HUES64 (cell line): ENCODE data around the gene TPST1.
"Not testable (repeated sequence)": the region's sequence is repeated elsewhere in the genome, so short reads cannot be mapped to it uniquely, and the experiment has no call there.

Experiments used
- H3K27ac ChIP-seq: 2 replicates; pipeline ENCODE4 v1.7.0; 2013; ENCODE audit warnings: low read depth, low read length, inconsistent platforms
- H3K27me3 ChIP-seq: 2 replicates; pipeline ENCODE4 v1.6.1; 2013; ENCODE audit warnings: mild to moderate bottlenecking, low read length; ENCODE audit not compliant: insufficient read depth
- H3K36me3 ChIP-seq: 2 replicates; pipeline ENCODE4 v1.6.1; 2013; ENCODE audit warnings: mild to moderate bottlenecking, low read length; ENCODE audit not compliant: insufficient read depth
- H3K4me1 ChIP-seq: 2 replicates; pipeline ENCODE4 v1.6.1; 2013; ENCODE audit warnings: mild to moderate bottlenecking, low read length, moderate library complexity; ENCODE audit not compliant: insufficient read depth
- H3K4me3 ChIP-seq: 2 replicates; pipeline ENCODE4 v1.5.1; 2013; ENCODE audit warnings: mild to moderate bottlenecking, low read length, moderate library complexity
- H3K9ac ChIP-seq: 2 replicates; pipeline ENCODE4 v1.6.1; 2013; ENCODE audit warnings: mild to moderate bottlenecking, low read depth, low read length
- H3K9me3 ChIP-seq: 2 replicates; pipeline ENCODE4 v1.6.1; 2013; ENCODE audit warnings: low read depth, low read length; ENCODE audit not compliant: insufficient read depth
- WGBS: fragments of 150-250, 120-280 bp; methylation state at CpG from one replicate; pipeline ENCODE4 v1.1.7; 2013; ENCODE audit warnings: missing lambda C conversion rate; 5-methylcytosine and 5-hydroxymethylcytosine counted together

Gene TPST1

GRCh38 chr7:66365031-66365430 is 159.9 kb downstream of the TPST1 start:
- not testable (repeated sequence) for H3K9me3 ChIP-seq, H3K9ac ChIP-seq, H3K27me3 ChIP-seq, H3K27ac ChIP-seq, H3K4me1 ChIP-seq, H3K36me3 ChIP-seq, H3K4me3 ChIP-seq
- 95% methylated on average over 14 of the region's 14 CpGs for WGBS

GRCh38 chr7:66371096-66371824 is 166.1 kb downstream of the TPST1 start:
- 86% methylated on average over 7 of the region's 7 CpGs for WGBS

GRCh38 chr7:66374141-66374840 is 169.2 kb downstream of the TPST1 start:
- not testable (repeated sequence) for H3K9ac ChIP-seq, H3K27me3 ChIP-seq, H3K4me1 ChIP-seq, H3K36me3 ChIP-seq, H3K9me3 ChIP-seq, H3K27ac ChIP-seq, H3K4me3 ChIP-seq
- 95% methylated on average over 3 of the region's 5 CpGs for WGBS

More at GRCh38 chr7:66371096-66371824, 166.1 kb downstream of the TPST1 start:
- H3K36me3 ChIP-seq, result no peaks in the 10 kb centered on the region
- no peak overlapping the region for H3K27ac ChIP-seq
- H3K4me1 ChIP-seq, result no peaks in the 10 kb centered on the region
- H3K4me3 ChIP-seq, result no peak overlapping the region
- H3K27me3 ChIP-seq, result no peaks in the 10 kb centered on the region
- no peak overlapping the region for H3K9ac ChIP-seq
- no peaks in the 10 kb centered on the region for H3K9me3 ChIP-seq

- WGBS, result 94% methylated on average over 45 of the region's 45 CpGs
- Histone ChIP-seq H3K4me3 (no peak overlapping the region), H3K9me3 (peaks cover 2% of the 10 kb centered on the region; the same call in 1 of the 2 replicates), H3K27ac (no peak overlapping the region), H3K36me3 (peaks cover 9% of the 10 kb centered on the region), H3K4me1 (no peaks in the 10 kb centered on the region), H3K27me3 (no peaks in the 10 kb centered on the region), H3K9ac (no peak overlapping the region)
Measured at GRCh38 chr7:66376264-66376945, 171.3 kb downstream of the TPST1 start.

GRCh38 chr7:66377045-66377444 is 171.9 kb downstream of the TPST1 start:
- WGBS, result 97% methylated on average over 32 of the region's 32 CpGs
- Histone ChIP-seq H3K4me3 (no peak overlapping the region), H3K36me3 (peaks cover 9% of the 10 kb centered on the region), H3K27ac (no peak overlapping the region), H3K4me1 (no peaks in the 10 kb centered on the region), H3K9me3 (peaks cover 2% of the 10 kb centered on the region; the same call in 1 of the 2 replicates), H3K27me3 (no peaks in the 10 kb centered on the region), H3K9ac (no peak overlapping the region)

- Histone ChIP-seq H3K9me3 (peaks cover 2% of the 10 kb centered on the region; the same call in 1 of the 2 replicates), H3K9ac (no peak overlapping the region), H3K27ac (no peak overlapping the region), H3K4me1 (no peaks in the 10 kb centered on the region), H3K4me3 (no peak overlapping the region), H3K36me3 (peaks cover 9% of the 10 kb centered on the region), H3K27me3 (no peaks in the 10 kb centered on the region)
- WGBS, result 93% methylated on average over 11 of the region's 11 CpGs
Measured at GRCh38 chr7:66377714-66378113, 172.6 kb downstream of the TPST1 start.

GRCh38 chr7:66379542-66380160 is 174.5 kb downstream of the TPST1 start:
- WGBS, result 92% methylated on average over 6 of the region's 6 CpGs
- H3K36me3 ChIP-seq, result peaks cover 9% of the 10 kb centered on the region
- no peak overlapping the region for H3K9ac ChIP-seq
- peaks cover 2% of the 10 kb centered on the region; the same call in 1 of the 2 replicates for H3K9me3 ChIP-seq
- no peak overlapping the region for H3K27ac ChIP-seq
- no peaks in the 10 kb centered on the region for H3K27me3 ChIP-seq
- H3K4me3 ChIP-seq, result no peak overlapping the region
- H3K4me1 ChIP-seq, result no peaks in the 10 kb centered on the region

GRCh38 chr7:66380272-66380888 is 175.2 kb downstream of the TPST1 start:
- no peak overlapping the region for H3K27ac ChIP-seq
- no peaks in the 10 kb centered on the region for H3K4me1 ChIP-seq
- whole genome bisulfite sequencing, result 92% methylated on average over 5 of the region's 5 CpGs
- no peaks in the 10 kb centered on the region for H3K27me3 ChIP-seq
- H3K36me3 ChIP-seq, result peaks cover 9% of the 10 kb centered on the region
- H3K4me3 ChIP-seq, result no peak overlapping the region
- peaks cover 2% of the 10 kb centered on the region; the same call in 1 of the 2 replicates for H3K9me3 ChIP-seq
- H3K9ac ChIP-seq, result no peak overlapping the region

GRCh38 chr7:66382182-66382923 is 177.2 kb downstream of the TPST1 start:
- WGBS, result 96% methylated on average over 8 of the region's 8 CpGs
- H3K36me3 ChIP-seq, H3K4me3 ChIP-seq, H3K27me3 ChIP-seq, H3K27ac ChIP-seq, H3K9me3 ChIP-seq, H3K9ac ChIP-seq, H3K4me1 ChIP-seq: not testable (repeated sequence)

GRCh38 chr7:66385191-66385905 is 180.2 kb downstream of the TPST1 start:
- not testable (repeated sequence) for H3K27ac ChIP-seq, H3K27me3 ChIP-seq, H3K9ac ChIP-seq, H3K4me3 ChIP-seq, H3K36me3 ChIP-seq, H3K4me1 ChIP-seq, H3K9me3 ChIP-seq
- WGBS, result 88% methylated on average over 5 of the region's 5 CpGs
